HepG2 (cell line): ENCODE data around the gene TBC1D14. TPM values are rescaled to one million over a fixed set of nuclear protein-coding genes. Genes with fewer than 3 reads are reported as not detected.
A peak's percentile ranks its signal among the peaks of the same experiment; 100 is the strongest.

Experiments used
- BHLHE40 ChIP-seq: IDR thresholded peaks from 2 replicates; pipeline ENCODE4 v1.6.1; 2011; ENCODE audit warnings: low read length, improper control_type of control experiment
- POLR2AphosphoS2 ChIP-seq: IDR thresholded peaks from 2 replicates; pipeline ENCODE4 v1.6.1; 2011; ENCODE audit warnings: low read depth, low read length, improper control_type of control experiment
- PRMT3 ChIP-seq: sonication (generic); formaldehyde crosslinking; IDR thresholded peaks from 2 replicates; pipeline ENCODE4 v1.8.1; 2022; ENCODE audit warnings: low read depth, mild to moderate bottlenecking, moderate library complexity, missing genetic modification reagents, borderline replicate concordance
- SNRNP70 ChIP-seq: fragments of 200-400 bp; formaldehyde crosslinking; IDR thresholded peaks from 2 replicates; pipeline ENCODE4 v1.6.1; 2017; ENCODE audit warnings: mild to moderate bottlenecking, low read depth, low read length, moderate library complexity
- THAP11 ChIP-seq: IDR thresholded peaks from 2 replicates; pipeline ENCODE4 v1.6.1; 2016; ENCODE audit warnings: missing biosample characterization, missing genetic modification reagents
- ZNF20 ChIP-seq: sonication (generic); formaldehyde crosslinking; IDR thresholded peaks from 2 replicates; pipeline ENCODE4 v1.4.0; 2020; ENCODE audit warnings: mild to moderate bottlenecking, moderate library complexity, missing genetic modification reagents
- ZNF350 ChIP-seq: sonication (generic); formaldehyde crosslinking; IDR thresholded peaks from 2 replicates; pipeline ENCODE4 v1.4.0; 2020; ENCODE audit warnings: mild to moderate bottlenecking, low read depth, missing genetic modification reagents, borderline replicate concordance
- polyA plus RNA-seq, 8 experiments: library from polyadenylated mRNA; depleted of rRNA in 3 of 8; stranded (reverse) in 7 of 8; unstranded in 1 of 8; fragments of >200 nt; fragmentation: Illumina TruSeq in 4 of 8; extraction: Trizol in 4 of 8; gene quantifications; 2 replicates each; pipeline versions ENCODE4 v1.2.1 to v1.2.3, GENCODE V29; 2011 to 2016; ENCODE audit warnings: low read depth in 4 of 8, missing spikeins in 1 of 8, mixed read lengths in 1 of 8; ENCODE audit not compliant: insufficient read depth in 1 of 8
- total RNA-seq, 5 experiments: library from RNA; depleted of rRNA; stranded (reverse); fragments of >200 nt; fragmentation: Illumina TruSeq; extraction: Trizol; gene quantifications; 2 replicates each; pipeline ENCODE4 v1.2.3, GENCODE V29; 2016; ENCODE audit warnings: low read depth in 1 of 5
- TF ChIP-seq, protein P1 (sequence below): IDR thresholded peaks from 2 replicates; pipeline ENCODE4 v1.6.1; 2016; ENCODE audit warnings: low read depth, control low read depth
- TF ChIP-seq, protein P2 (sequence below): IDR thresholded peaks from 2 replicates; pipeline ENCODE4 v1.6.1; 2016; ENCODE audit warnings: missing compliant biosample characterization, missing genetic modification reagents, borderline replicate concordance
- TF ChIP-seq, protein P3 (sequence below): sonication (generic); formaldehyde crosslinking; IDR thresholded peaks from 2 replicates; pipeline ENCODE4 v1.5.1; 2020; ENCODE audit warnings: mild to moderate bottlenecking, missing genetic modification reagents, borderline replicate concordance
- TF ChIP-seq, protein P4 (sequence below): sonication (generic); IDR thresholded peaks from 2 replicates; pipeline ENCODE4 v1.6.1; 2016; ENCODE audit warnings: low read depth, borderline replicate concordance
- TF ChIP-seq, protein P5 (sequence below): sonication (generic); formaldehyde crosslinking; IDR thresholded peaks from 2 replicates; pipeline ENCODE4 v1.8.1; 2023; ENCODE audit warnings: mild to moderate bottlenecking, missing genetic modification reagents
- TF ChIP-seq, protein P6 (sequence below): sonication (generic); formaldehyde crosslinking; IDR thresholded peaks from 2 replicates; pipeline ENCODE4 v1.4.0; 2020; ENCODE audit warnings: missing genetic modification reagents
- TF ChIP-seq, protein P7 (sequence below): sonication (generic); formaldehyde crosslinking; IDR thresholded peaks from 2 replicates; pipeline ENCODE4 v1.4.0; 2020; ENCODE audit warnings: missing genetic modification reagents, mild to moderate bottlenecking, borderline replicate concordance

TBC1D14 gene
- total and polyA plus RNA-seq, 2 of the 13 experiments (the other 11 are each of a cell fraction or from before 2014, with no cell fraction given): 29.5 to 46.5 TPM

DNA sequence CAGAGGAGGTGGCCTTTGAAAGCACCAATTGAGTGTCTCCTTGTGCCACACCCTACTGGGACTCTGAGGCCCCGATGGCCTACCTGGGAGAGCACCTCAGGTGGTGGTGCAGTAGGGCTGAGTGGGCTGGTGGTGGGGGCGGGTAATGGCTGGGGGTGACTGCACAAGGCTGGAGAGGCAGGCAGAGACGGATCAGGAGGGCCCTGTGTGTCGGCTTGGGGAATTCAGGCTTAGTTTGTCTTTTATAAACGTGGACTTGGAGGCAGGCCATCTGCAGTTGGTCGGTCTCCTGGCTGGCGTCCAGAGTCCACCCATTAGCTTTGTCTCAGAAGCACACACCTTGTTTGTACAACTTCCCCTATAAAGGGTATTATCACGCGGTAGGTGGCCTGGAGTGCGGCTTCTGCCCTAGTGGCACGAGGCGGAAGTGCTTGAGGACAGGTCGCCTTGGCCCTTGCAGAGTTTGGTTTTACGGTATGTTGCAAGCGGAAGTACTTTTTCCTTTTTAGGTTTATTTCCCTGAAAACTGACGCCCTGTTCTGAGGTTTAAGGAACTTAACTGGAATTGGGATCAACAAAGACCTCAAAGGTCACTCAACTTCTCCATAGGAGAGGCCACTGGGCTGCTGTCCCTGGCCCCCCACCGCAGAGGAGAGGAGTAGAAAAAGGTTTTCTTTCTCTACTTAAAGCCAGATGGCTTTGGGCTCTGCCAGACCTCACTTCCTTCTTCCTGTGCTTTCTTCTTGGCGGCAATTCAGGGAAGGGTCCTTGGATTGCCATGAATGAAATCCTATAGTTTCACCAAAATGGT, 8.0 kb downstream of the TBC1D14 start (continued):
- TF ChIP-seq, protein P1, sequence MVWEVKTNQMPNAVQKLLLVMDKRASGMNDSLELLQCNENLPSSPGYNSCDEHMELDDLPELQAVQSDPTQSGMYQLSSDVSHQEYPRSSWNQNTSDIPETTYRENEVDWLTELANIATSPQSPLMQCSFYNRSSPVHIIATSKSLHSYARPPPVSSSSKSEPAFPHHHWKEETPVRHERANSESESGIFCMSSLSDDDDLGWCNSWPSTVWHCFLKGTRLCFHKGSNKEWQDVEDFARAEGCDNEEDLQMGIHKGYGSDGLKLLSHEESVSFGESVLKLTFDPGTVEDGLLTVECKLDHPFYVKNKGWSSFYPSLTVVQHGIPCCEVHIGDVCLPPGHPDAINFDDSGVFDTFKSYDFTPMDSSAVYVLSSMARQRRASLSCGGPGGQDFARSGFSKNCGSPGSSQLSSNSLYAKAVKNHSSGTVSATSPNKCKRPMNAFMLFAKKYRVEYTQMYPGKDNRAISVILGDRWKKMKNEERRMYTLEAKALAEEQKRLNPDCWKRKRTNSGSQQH (CRISPR knock-in tag): peak; percentile 42; the same call in 1 of the 2 replicates
- TF ChIP-seq ZNF350 (CRISPR knock-in tag) (peak; percentile 67), THAP11 (CRISPR knock-in tag) (peak; percentile 80), ZNF20 (no peak), SNRNP70 (no peak), PRMT3 (CRISPR knock-in tag) (peak; percentile 60; the same call in 1 of the 2 replicates), POLR2AphosphoS2 (no peak), BHLHE40 (peak; percentile 91)
- TF ChIP-seq, protein P2, sequence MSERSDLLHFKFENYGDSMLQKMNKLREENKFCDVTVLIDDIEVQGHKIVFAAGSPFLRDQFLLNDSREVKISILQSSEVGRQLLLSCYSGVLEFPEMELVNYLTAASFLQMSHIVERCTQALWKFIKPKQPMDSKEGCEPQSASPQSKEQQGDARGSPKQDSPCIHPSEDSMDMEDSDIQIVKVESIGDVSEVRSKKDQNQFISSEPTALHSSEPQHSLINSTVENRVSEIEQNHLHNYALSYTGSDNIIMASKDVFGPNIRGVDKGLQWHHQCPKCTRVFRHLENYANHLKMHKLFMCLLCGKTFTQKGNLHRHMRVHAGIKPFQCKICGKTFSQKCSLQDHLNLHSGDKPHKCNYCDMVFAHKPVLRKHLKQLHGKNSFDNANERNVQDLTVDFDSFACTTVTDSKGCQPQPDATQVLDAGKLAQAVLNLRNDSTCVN (CRISPR knock-in tag): no peak
- TF ChIP-seq, protein P3, sequence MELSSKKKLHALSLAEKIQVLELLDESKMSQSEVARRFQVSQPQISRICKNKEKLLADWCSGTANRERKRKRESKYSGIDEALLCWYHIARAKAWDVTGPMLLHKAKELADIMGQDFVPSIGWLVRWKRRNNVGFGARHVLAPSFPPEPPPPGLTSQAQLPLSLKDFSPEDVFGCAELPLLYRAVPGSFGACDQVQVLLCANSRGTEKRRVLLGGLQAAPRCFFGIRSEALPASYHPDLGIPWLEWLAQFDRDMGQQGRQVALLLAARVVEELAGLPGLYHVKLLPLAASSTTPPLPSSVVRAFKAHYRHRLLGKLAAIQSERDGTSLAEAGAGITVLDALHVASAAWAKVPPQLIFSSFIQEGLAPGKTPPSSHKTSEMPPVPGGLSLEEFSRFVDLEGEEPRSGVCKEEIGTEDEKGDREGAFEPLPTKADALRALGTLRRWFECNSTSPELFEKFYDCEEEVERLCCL: peak; percentile 67; the same call in 1 of the 2 replicates
- TF ChIP-seq, protein P4, sequence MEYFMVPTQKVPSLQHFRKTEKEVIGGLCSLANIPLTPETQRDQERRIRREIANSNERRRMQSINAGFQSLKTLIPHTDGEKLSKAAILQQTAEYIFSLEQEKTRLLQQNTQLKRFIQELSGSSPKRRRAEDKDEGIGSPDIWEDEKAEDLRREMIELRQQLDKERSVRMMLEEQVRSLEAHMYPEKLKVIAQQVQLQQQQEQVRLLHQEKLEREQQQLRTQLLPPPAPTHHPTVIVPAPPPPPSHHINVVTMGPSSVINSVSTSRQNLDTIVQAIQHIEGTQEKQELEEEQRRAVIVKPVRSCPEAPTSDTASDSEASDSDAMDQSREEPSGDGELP: peak; percentile 32; the same call in 1 of the 2 replicates
- TF ChIP-seq, protein P5, sequence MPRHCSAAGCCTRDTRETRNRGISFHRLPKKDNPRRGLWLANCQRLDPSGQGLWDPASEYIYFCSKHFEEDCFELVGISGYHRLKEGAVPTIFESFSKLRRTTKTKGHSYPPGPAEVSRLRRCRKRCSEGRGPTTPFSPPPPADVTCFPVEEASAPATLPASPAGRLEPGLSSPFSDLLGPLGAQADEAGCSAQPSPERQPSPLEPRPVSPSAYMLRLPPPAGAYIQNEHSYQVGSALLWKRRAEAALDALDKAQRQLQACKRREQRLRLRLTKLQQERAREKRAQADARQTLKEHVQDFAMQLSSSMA (CRISPR knock-in tag): no peak
- TF ChIP-seq, protein P6, sequence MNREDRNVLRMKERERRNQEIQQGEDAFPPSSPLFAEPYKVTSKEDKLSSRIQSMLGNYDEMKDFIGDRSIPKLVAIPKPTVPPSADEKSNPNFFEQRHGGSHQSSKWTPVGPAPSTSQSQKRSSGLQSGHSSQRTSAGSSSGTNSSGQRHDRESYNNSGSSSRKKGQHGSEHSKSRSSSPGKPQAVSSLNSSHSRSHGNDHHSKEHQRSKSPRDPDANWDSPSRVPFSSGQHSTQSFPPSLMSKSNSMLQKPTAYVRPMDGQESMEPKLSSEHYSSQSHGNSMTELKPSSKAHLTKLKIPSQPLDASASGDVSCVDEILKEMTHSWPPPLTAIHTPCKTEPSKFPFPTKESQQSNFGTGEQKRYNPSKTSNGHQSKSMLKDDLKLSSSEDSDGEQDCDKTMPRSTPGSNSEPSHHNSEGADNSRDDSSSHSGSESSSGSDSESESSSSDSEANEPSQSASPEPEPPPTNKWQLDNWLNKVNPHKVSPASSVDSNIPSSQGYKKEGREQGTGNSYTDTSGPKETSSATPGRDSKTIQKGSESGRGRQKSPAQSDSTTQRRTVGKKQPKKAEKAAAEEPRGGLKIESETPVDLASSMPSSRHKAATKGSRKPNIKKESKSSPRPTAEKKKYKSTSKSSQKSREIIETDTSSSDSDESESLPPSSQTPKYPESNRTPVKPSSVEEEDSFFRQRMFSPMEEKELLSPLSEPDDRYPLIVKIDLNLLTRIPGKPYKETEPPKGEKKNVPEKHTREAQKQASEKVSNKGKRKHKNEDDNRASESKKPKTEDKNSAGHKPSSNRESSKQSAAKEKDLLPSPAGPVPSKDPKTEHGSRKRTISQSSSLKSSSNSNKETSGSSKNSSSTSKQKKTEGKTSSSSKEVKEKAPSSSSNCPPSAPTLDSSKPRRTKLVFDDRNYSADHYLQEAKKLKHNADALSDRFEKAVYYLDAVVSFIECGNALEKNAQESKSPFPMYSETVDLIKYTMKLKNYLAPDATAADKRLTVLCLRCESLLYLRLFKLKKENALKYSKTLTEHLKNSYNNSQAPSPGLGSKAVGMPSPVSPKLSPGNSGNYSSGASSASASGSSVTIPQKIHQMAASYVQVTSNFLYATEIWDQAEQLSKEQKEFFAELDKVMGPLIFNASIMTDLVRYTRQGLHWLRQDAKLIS (CRISPR knock-in tag): no peak
- TF ChIP-seq, protein P7, sequence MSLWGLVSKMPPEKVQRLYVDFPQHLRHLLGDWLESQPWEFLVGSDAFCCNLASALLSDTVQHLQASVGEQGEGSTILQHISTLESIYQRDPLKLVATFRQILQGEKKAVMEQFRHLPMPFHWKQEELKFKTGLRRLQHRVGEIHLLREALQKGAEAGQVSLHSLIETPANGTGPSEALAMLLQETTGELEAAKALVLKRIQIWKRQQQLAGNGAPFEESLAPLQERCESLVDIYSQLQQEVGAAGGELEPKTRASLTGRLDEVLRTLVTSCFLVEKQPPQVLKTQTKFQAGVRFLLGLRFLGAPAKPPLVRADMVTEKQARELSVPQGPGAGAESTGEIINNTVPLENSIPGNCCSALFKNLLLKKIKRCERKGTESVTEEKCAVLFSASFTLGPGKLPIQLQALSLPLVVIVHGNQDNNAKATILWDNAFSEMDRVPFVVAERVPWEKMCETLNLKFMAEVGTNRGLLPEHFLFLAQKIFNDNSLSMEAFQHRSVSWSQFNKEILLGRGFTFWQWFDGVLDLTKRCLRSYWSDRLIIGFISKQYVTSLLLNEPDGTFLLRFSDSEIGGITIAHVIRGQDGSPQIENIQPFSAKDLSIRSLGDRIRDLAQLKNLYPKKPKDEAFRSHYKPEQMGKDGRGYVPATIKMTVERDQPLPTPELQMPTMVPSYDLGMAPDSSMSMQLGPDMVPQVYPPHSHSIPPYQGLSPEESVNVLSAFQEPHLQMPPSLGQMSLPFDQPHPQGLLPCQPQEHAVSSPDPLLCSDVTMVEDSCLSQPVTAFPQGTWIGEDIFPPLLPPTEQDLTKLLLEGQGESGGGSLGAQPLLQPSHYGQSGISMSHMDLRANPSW (CRISPR knock-in tag): 0 out of 2 replicates have a peak, but pooled peaks have one; percentile 66
